ENCODE measurements around the gene TMEM145. TPM values are rescaled to one million over a fixed set of nuclear protein-coding genes. Genes with fewer than 3 reads are reported as not detected.

TMEM145 gene
- total RNA-seq, 1 donor from 2014 or later = not detected

GRCh38 chr19:42355896-42356295 is 42.8 kb downstream of the TMEM145 start:
- Mint-ChIP-seq H3K27me3 (ENCODE audit: low read depth, unreplicated experiment) (no peaks in the 10 kb centered on the region), H3K27ac (ENCODE audit: unreplicated experiment) (no peak overlapping the region), H3K9me3 (ENCODE audit: unreplicated experiment) (no peaks in the 10 kb centered on the region), H3K36me3 (ENCODE audit: low read depth, unreplicated experiment) (peaks cover 14% of the 10 kb centered on the region), H3K4me3 (ENCODE audit: unreplicated experiment) (no peak overlapping the region), H3K4me1 (ENCODE audit: low read depth, unreplicated experiment) (peaks cover 3% of the 10 kb centered on the region)
- Histone ChIP-seq H3K79me2 (ENCODE audit: insufficient read depth, low read length) (no peaks in the 10 kb centered on the region), H4K20me1 (ENCODE audit: insufficient read depth, low read length) (peaks cover 6% of the 10 kb centered on the region), H3K9ac (ENCODE audit: low read length) (no peak overlapping the region), H2AFZ (ENCODE audit: low read depth, low read length) (no peak overlapping the region), H3K9me3 (ENCODE audit: insufficient read depth, low read depth, low read length) (no peaks in the 10 kb centered on the region), H3K4me3 (ENCODE audit: insufficient read depth, low read depth, low read length) (no peak overlapping the region), H3K4me1 (ENCODE audit: insufficient read depth, low read length) (no peaks in the 10 kb centered on the region), H3K36me3 (ENCODE audit: insufficient read depth, low read length) (no peaks in the 10 kb centered on the region), H3K27ac (ENCODE audit: low read depth, low read length) (no peak overlapping the region), H3K27me3 (ENCODE audit: insufficient read depth, low read length) (no peaks in the 10 kb centered on the region), H3K4me2 (ENCODE audit: low read length) (no peak overlapping the region)
- TF ChIP-seq CTCF (IDR thresholded peaks at IDR 0.05; ENCODE audit: insufficient read depth, low read depth, low read length) = no peak
- no peak for TF ChIP-seq EZH2 (IDR thresholded peaks at IDR 0.05; ENCODE audit: insufficient read depth, low read length)
- DNase-seq (ENCODE audit: low read depth) = no peak
- FAIRE-seq = no peak

DNA sequence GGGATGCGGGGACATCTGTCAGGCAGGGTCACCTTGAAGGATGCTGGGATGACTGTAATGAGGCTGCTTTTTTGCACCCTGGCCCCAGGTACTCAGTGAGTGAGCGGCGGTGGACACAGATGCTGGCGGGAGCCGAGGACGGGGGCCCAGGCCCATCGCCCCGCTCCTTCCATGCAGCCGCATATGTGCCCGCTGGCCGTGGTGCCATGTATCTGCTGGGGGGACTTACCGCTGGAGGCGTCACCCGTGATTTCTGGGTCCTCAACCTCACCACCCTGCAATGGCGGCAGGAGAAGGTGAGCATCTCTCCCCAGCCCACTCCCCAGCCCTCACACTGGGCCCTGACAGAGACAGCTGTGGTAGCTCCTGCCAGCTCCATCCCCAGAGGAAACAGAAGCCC is 43.6 kb downstream of the TMEM145 start:
- H3K27ac ChIP-seq (ENCODE audit: low read depth, low read length) = no peak overlapping the region
- no peak overlapping the region for H3K4me2 ChIP-seq (ENCODE audit: low read length)
- FAIRE-seq = no peak
- no peaks in the 10 kb centered on the region for H3K79me2 ChIP-seq (ENCODE audit: insufficient read depth, low read length)
- Mint-ChIP-seq H3K9me3 (ENCODE audit: unreplicated experiment) (no peaks in the 10 kb centered on the region), H3K4me3 (ENCODE audit: unreplicated experiment) (no peak overlapping the region), H3K4me1 (ENCODE audit: low read depth, unreplicated experiment) (peaks cover 3% of the 10 kb centered on the region), H3K27ac (ENCODE audit: unreplicated experiment) (no peak overlapping the region), H3K27me3 (ENCODE audit: low read depth, unreplicated experiment) (no peaks in the 10 kb centered on the region), H3K36me3 (ENCODE audit: low read depth, unreplicated experiment) (peaks cover 19% of the 10 kb centered on the region)
- no peaks in the 10 kb centered on the region for H3K27me3 ChIP-seq (ENCODE audit: insufficient read depth, low read length)
- no peak for TF ChIP-seq EZH2 (IDR thresholded peaks at IDR 0.05; ENCODE audit: insufficient read depth, low read length)
- TF ChIP-seq CTCF (IDR thresholded peaks at IDR 0.05; ENCODE audit: insufficient read depth, low read depth, low read length) = no peak
- H3K9me3 ChIP-seq (ENCODE audit: insufficient read depth, low read depth, low read length) = no peaks in the 10 kb centered on the region
- H3K36me3 ChIP-seq (ENCODE audit: insufficient read depth, low read length) = no peaks in the 10 kb centered on the region
- H3K9ac ChIP-seq (ENCODE audit: low read length) = no peak overlapping the region
- H2AFZ ChIP-seq (ENCODE audit: low read depth, low read length) = no peak overlapping the region
- no peaks in the 10 kb centered on the region for H3K4me1 ChIP-seq (ENCODE audit: insufficient read depth, low read length)
- H4K20me1 ChIP-seq (ENCODE audit: insufficient read depth, low read length) = peaks cover 6% of the 10 kb centered on the region
- no peak overlapping the region for H3K4me3 ChIP-seq (ENCODE audit: insufficient read depth, low read depth, low read length)
- DNase-seq (ENCODE audit: low read depth) = no peak

GRCh38 chr19:42357290-42357689 is 44.2 kb downstream of the TMEM145 start:
- H3K36me3 Mint-ChIP-seq (ENCODE audit: low read depth, unreplicated experiment) = peaks cover 17% of the 10 kb centered on the region
- no peaks in the 10 kb centered on the region for H3K9me3 Mint-ChIP-seq (ENCODE audit: unreplicated experiment)
- TF ChIP-seq CTCF (IDR thresholded peaks at IDR 0.05; ENCODE audit: insufficient read depth, low read depth, low read length) (no peak), EZH2 (IDR thresholded peaks at IDR 0.05; ENCODE audit: insufficient read depth, low read length) (no peak)

More at GRCh38 chr19:42357290-42357689, 44.2 kb downstream of the TMEM145 start:
- Histone ChIP-seq H3K9me3 (ENCODE audit: insufficient read depth, low read depth, low read length) (no peaks in the 10 kb centered on the region), H3K4me3 (ENCODE audit: insufficient read depth, low read depth, low read length) (no peak overlapping the region), H3K9ac (ENCODE audit: low read length) (no peak overlapping the region), H3K79me2 (ENCODE audit: insufficient read depth, low read length) (no peaks in the 10 kb centered on the region), H3K36me3 (ENCODE audit: insufficient read depth, low read length) (no peaks in the 10 kb centered on the region), H3K4me1 (ENCODE audit: insufficient read depth, low read length) (no peaks in the 10 kb centered on the region), H2AFZ (ENCODE audit: low read depth, low read length) (no peak overlapping the region), H4K20me1 (ENCODE audit: insufficient read depth, low read length) (no peaks in the 10 kb centered on the region), H3K27me3 (ENCODE audit: insufficient read depth, low read length) (no peaks in the 10 kb centered on the region), H3K27ac (ENCODE audit: low read depth, low read length) (no peak overlapping the region), H3K4me2 (ENCODE audit: low read length) (no peak overlapping the region)
- Mint-ChIP-seq H3K4me3 (ENCODE audit: unreplicated experiment) (no peak overlapping the region), H3K27ac (ENCODE audit: unreplicated experiment) (no peak overlapping the region), H3K4me1 (ENCODE audit: low read depth, unreplicated experiment) (peaks cover 3% of the 10 kb centered on the region), H3K27me3 (ENCODE audit: low read depth, unreplicated experiment) (no peaks in the 10 kb centered on the region)
- DNase-seq (ENCODE audit: low read depth) = no peak
- FAIRE-seq = no peak
